AG10803 (cell line): Measurements from ENCODE around the gene TRAF3.

Source experiments
- DNase-seq: peaks from one replicate; pipeline ENCODE4 v3.0.0; 2010; ENCODE audit warnings: low read depth
- H3K4me3 ChIP-seq: 2 replicates; pipeline ENCODE4 v1.5.1; 2011; ENCODE audit warnings: mild to moderate bottlenecking, low read length, control low read depth
- TF ChIP-seq, protein P1 (sequence below): conservative IDR thresholded peaks from 2 replicates; pipeline ENCODE4 v1.5.1; 2011; ENCODE audit warnings: mild to moderate bottlenecking, low read length, control low read depth, inconsistent platforms

Gene TRAF3

DNA sequence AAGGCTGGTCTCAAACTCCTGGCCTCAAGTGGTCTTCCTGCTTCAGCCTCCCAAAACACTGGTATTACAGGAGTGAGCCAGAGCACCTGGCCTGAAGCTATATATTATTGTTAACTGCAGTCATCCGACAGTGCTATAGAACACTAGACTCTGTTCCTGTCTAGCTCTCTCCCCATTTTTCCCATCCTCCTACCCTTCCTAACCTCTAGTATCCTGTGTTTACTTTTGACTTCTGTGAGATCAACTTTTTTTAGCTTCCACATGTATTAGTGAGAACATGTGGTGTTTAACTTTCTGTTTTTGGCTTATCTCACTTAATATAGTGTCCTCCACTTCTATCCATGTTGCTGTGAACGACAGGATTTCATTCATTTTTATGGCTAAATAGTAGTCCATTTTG is 34.7 kb downstream of the TRAF3 start:
- TF ChIP-seq, protein P1, sequence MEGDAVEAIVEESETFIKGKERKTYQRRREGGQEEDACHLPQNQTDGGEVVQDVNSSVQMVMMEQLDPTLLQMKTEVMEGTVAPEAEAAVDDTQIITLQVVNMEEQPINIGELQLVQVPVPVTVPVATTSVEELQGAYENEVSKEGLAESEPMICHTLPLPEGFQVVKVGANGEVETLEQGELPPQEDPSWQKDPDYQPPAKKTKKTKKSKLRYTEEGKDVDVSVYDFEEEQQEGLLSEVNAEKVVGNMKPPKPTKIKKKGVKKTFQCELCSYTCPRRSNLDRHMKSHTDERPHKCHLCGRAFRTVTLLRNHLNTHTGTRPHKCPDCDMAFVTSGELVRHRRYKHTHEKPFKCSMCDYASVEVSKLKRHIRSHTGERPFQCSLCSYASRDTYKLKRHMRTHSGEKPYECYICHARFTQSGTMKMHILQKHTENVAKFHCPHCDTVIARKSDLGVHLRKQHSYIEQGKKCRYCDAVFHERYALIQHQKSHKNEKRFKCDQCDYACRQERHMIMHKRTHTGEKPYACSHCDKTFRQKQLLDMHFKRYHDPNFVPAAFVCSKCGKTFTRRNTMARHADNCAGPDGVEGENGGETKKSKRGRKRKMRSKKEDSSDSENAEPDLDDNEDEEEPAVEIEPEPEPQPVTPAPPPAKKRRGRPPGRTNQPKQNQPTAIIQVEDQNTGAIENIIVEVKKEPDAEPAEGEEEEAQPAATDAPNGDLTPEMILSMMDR, result no peak
- DNase-seq, result no peak
- no peak overlapping the region for H3K4me3 ChIP-seq

DNA sequence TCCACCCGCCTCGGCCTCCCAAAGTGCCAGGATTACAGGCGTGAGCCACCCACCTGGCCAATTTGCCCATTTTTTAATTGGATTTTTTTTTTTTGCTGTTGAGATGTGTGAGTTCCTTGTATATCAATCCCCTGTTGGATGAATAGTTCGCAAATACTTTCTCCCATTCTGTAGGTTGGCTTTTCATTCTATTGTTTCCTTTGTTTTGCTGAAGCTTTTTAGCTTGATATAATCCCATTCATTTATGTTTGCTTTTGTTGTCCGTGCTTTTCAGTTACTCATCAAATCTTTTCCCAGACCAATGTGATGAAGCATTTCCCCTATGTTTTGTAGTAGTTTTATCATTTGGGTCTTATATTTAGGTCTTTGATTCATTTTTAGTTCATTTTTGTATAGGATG is 36.4 kb downstream of the TRAF3 start:
- TF ChIP-seq, protein P1, result no peak
- no peak overlapping the region for H3K4me3 ChIP-seq
- no peak for DNase-seq

DNA sequence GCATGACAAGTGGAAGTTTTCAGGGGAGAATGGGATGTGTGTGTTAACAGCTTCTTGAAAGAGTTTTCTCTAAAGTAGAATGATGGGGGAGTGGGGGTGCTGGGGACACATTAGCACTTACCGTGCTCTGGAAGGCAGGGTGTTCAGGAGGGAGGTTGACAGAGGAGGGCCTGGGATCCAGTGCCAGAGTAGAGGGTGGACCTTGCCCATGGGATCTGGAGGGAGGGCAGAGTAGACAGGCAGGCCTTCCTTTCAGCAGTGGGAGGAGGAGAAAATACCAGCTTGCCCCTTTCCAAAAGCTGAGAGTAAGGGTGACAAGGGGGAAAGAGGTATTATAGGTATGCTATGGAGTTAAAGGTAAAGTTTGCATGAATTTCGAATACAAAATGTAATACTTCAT is 40.1 kb downstream of the TRAF3 start:
- DNase-seq, result no peak
- H3K4me3 ChIP-seq, result no peak overlapping the region
- TF ChIP-seq, protein P1, result no peak

DNA sequence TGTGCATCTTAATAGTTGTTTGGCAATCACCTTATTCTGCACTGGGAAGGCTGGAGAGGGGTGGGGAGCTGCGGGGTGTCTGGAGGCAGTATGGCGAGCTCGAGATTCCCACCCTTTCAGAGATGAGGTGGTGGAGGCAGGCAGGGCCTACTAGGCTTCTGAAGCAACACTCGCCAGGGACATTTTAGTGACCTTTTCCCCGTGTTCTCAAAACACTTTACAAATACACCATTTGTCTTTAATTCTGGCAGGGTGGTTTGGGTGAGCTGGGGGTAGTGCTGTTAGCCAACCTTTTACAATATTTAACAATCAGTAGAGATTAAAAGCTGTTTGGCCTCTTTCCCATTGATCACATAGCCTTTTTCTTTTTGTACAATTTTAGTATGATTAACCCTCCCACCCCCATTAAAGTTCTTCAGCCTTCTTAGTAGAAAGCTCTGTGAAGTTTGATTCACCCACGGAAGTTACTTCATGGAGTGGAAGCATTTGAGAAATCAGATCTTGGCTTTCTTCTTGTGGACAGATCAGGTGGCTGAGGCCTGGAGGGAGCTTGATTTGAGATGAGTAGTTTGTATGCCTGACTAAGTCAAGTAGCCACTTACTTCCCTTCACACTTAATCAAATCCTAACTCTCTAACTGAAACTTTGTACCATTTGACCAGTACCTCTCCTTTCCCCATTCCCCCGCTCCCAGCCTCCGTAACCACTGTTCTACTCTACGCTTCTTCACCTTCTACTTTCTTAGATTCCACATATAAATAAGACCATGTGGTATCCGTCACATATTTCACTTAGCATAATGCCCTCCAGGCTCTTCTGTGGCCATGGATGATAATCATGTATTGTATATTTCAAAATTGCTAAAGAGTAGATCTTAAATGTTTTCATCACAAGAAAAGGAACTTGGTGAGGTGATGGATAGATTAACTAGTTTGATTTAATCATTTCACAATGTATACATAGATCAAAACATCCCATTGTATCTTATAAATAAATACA is 41.0 kb downstream of the TRAF3 start:
- H3K4me3 ChIP-seq, result no peak overlapping the region
- TF ChIP-seq, protein P1, result no peak
- DNase-seq, result peak; percentile 25

DNA sequence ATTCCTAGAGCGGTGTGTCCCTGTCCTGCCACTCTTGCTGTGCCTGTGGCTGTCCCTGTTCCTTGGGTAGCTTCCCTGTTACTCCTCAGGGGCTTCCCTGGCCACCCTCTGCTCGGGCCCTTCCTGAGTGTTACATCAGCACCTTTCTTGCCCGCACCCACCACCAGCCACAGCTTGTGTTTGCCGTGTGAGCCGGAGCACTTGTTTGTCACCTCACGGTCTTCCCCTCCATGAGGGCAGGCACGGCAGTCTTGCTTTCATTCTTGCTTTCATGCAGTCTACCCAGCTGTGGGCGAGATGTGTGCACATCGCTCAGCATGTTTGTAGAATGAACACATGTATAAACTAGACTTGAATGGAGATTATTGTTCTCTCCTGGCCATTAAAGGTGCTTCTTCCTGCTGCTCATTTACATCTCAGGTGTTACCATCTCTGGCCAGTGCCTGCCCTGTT is 42.0 kb downstream of the TRAF3 start:
- DNase-seq, result peak; percentile 31
- peak overlapping the region; percentile 18; the same call in 1 of the 2 replicates for H3K4me3 ChIP-seq
- TF ChIP-seq, protein P1, result no peak

DNA sequence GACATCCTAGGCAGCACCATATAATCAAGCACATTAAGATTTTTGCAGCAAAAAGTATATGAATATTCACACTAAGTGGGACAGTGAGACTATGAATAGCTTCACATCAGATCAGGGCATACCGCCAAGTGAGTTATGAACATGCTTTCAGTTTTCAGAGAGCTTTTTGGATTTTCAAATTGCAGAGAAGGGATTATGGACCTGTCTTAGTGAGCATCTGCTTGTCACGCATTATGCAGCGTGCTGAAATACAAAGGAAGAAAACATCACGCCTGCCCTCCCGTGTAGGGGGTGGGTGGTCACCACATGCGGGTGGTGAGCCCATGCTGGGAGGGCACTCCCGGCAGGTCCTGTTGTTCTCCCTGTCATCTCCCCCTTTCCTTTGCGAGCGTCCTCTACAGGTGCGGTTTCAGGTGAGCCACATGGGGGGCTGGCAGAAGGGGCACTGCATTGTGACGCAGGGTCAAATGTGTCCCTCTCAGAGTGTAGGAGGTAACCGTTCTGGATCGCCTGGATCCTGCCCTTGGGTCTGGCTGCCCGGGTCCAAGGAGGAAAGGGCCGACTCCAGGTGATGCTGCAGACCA is 42.6 kb downstream of the TRAF3 start:
- TF ChIP-seq, protein P1, result no peak
- no peak overlapping the region for H3K4me3 ChIP-seq

More for the DNA sequence above, 42.6 kb downstream of the TRAF3 start:
- DNase-seq, result no peak
